H9 (cell line): ENCODE data around the gene LINGO1. TPM values are rescaled to one million over a fixed set of nuclear protein-coding genes. Genes with fewer than 3 reads are reported as not detected.
A peak's percentile ranks its signal among the peaks of the same experiment; 100 is the strongest.

Experiments
- DNase-seq: peaks from one replicate; pipeline ENCODE4 v3.0.0-alpha.2; 2017
- H2AFZ ChIP-seq: one replicate; pipeline ENCODE4 v1.6.1; 2013; ENCODE audit warnings: mild to moderate bottlenecking, low read length, control low read depth, moderate library complexity
- H2AK5ac ChIP-seq: 2 replicates; pipeline ENCODE4 v1.6.1; 2013; ENCODE audit warnings: low read length, control low read depth, mixed read lengths; ENCODE audit not compliant: insufficient read length
- H2BK120ac ChIP-seq: one replicate; pipeline ENCODE4 v1.6.1; 2013; ENCODE audit warnings: low read depth, mild to moderate bottlenecking, low read length, control low read depth, inconsistent platforms; ENCODE audit not compliant: poor library complexity, severe bottlenecking
- H2BK12ac ChIP-seq: 2 replicates; pipeline ENCODE4 v1.6.1; 2013; ENCODE audit warnings: low read length, control low read depth, mixed read lengths, low read depth; ENCODE audit not compliant: insufficient read length
- H2BK15ac ChIP-seq: 2 replicates; pipeline ENCODE4 v1.6.1; 2013; ENCODE audit warnings: low read depth, low read length, control low read depth
- H2BK20ac ChIP-seq: one replicate; pipeline ENCODE4 v1.6.1; 2013; ENCODE audit warnings: low read depth, mild to moderate bottlenecking, low read length, control low read depth, inconsistent platforms; ENCODE audit not compliant: poor library complexity, severe bottlenecking
- H2BK5ac ChIP-seq: 2 replicates; pipeline ENCODE4 v1.6.1; 2013; ENCODE audit warnings: low read length, control low read depth, mixed read lengths; ENCODE audit not compliant: insufficient read length
- H3K14ac ChIP-seq: 2 replicates; pipeline ENCODE4 v1.6.1; 2013; ENCODE audit warnings: low read length, control low read depth; ENCODE audit not compliant: insufficient read depth
- H3K18ac ChIP-seq: 2 replicates; pipeline ENCODE4 v1.6.1; 2013; ENCODE audit warnings: low read depth, mild to moderate bottlenecking, mixed read lengths, low read length, control low read depth; ENCODE audit not compliant: insufficient read length
- H3K23ac ChIP-seq: 2 replicates; pipeline ENCODE4 v1.6.1; 2013; ENCODE audit warnings: low read length, control low read depth, mixed read lengths, low read depth; ENCODE audit not compliant: insufficient read length
- H3K23me2 ChIP-seq: 2 replicates; pipeline ENCODE4 v1.6.1; 2013; ENCODE audit warnings: low read depth, mild to moderate bottlenecking, mixed read lengths, low read length, control low read depth; ENCODE audit not compliant: insufficient read length, poor library complexity, severe bottlenecking
- H3K27ac ChIP-seq: 2 replicates; pipeline ENCODE4 v1.5.1; 2013; ENCODE audit warnings: low read length, control low read depth, mixed read lengths, low read depth; ENCODE audit not compliant: insufficient read length
- H3K27me3 ChIP-seq: 2 replicates; pipeline ENCODE4 v1.6.1; 2013; ENCODE audit warnings: low read length, control low read depth, inconsistent platforms; ENCODE audit not compliant: insufficient read depth
- H3K4ac ChIP-seq: 2 replicates; pipeline ENCODE4 v1.6.1; 2013; ENCODE audit warnings: low read depth, mild to moderate bottlenecking, control low read depth, inconsistent platforms, low read length, moderate library complexity
- H3K4me1 ChIP-seq: 2 replicates; pipeline ENCODE4 v1.6.1; 2013; ENCODE audit warnings: low read length, control low read depth, inconsistent platforms; ENCODE audit not compliant: insufficient read depth
- H3K4me2 ChIP-seq: 2 replicates; pipeline ENCODE4 v1.6.1; 2013; ENCODE audit warnings: low read length, control low read depth, mixed read lengths; ENCODE audit not compliant: insufficient read length, insufficient read depth
- H3K56ac ChIP-seq: 2 replicates; pipeline ENCODE4 v1.6.1; 2013; ENCODE audit warnings: low read depth, mild to moderate bottlenecking, mixed read lengths, low read length, control low read depth; ENCODE audit not compliant: insufficient read length
- H3K79me1 ChIP-seq: 2 replicates; pipeline ENCODE4 v1.6.1; 2013; ENCODE audit warnings: low read depth, mild to moderate bottlenecking, moderate library complexity, low read length, control low read depth, inconsistent platforms; ENCODE audit not compliant: insufficient read depth, poor library complexity, severe bottlenecking
- H3K79me2 ChIP-seq: 2 replicates; pipeline ENCODE4 v1.6.1; 2013; ENCODE audit warnings: low read length, control low read depth, inconsistent platforms; ENCODE audit not compliant: insufficient read depth
- H3K9ac ChIP-seq: 2 replicates; pipeline ENCODE4 v1.6.1; 2013; ENCODE audit warnings: low read length, control low read depth, mixed read lengths; ENCODE audit not compliant: insufficient read length; ENCODE audit errors: extremely low read depth
- H3K9me3 ChIP-seq: one replicate; pipeline ENCODE4 v1.6.1; 2013; ENCODE audit warnings: low read depth, low read length, inconsistent platforms; ENCODE audit not compliant: control insufficient read depth
- H3T11ph ChIP-seq: one replicate; pipeline ENCODE4 v1.6.1; 2013; ENCODE audit warnings: mild to moderate bottlenecking, low read length, control low read depth, inconsistent platforms
- H4K20me1 ChIP-seq: one replicate; pipeline ENCODE4 v1.6.1; 2013; ENCODE audit not compliant: control insufficient read depth, insufficient read length, insufficient read depth
- H4K5ac ChIP-seq: 2 replicates; pipeline ENCODE4 v1.6.1; 2013; ENCODE audit warnings: low read depth, mild to moderate bottlenecking, mixed read lengths, low read length, control low read depth; ENCODE audit not compliant: insufficient read length
- H4K8ac ChIP-seq: replicated peaks from 2 replicates; pipeline ENCODE4 v1.6.1; 2013; ENCODE audit warnings: low read length, control low read depth, mixed read lengths, low read depth; ENCODE audit not compliant: insufficient read length
- H4K91ac ChIP-seq: 2 replicates; pipeline ENCODE4 v1.6.1; 2013; ENCODE audit warnings: low read depth, mild to moderate bottlenecking, moderate library complexity, mixed read lengths, low read length, control low read depth; ENCODE audit not compliant: insufficient read length
- H3K27ac Mint-ChIP-seq, 3 experiments: 2 replicates in 2 of 3; 3 replicates in 1 of 3; pipeline ENCODE4 v1.8.0; 2020 to 2021; ENCODE audit warnings: mixed read lengths in 3 of 3, mild to moderate bottlenecking in 1 of 3, moderate library complexity in 1 of 3
- H3K27me3 Mint-ChIP-seq: 2 replicates; pipeline ENCODE4 v1.8.0; 2021; ENCODE audit warnings: low read depth, mild to moderate bottlenecking, moderate library complexity, mixed read lengths
- H3K36me3 Mint-ChIP-seq, 3 experiments: 2 replicates in 2 of 3; 3 replicates in 1 of 3; pipeline ENCODE4 v1.8.0; 2020 to 2021; ENCODE audit warnings: low read depth in 3 of 3, mixed read lengths in 3 of 3; ENCODE audit not compliant: insufficient read depth in 1 of 3
- H3K4me1 Mint-ChIP-seq, 2 experiments: 2 replicates each; pipeline ENCODE4 v1.8.0; 2020; ENCODE audit warnings: mixed read lengths in 2 of 2
- H3K4me3 Mint-ChIP-seq, 2 experiments: 2 replicates in 1 of 2; 3 replicates in 1 of 2; pipeline ENCODE4 v1.8.0; 2020 to 2021; ENCODE audit warnings: mild to moderate bottlenecking in 2 of 2, mixed read lengths in 2 of 2, moderate library complexity in 1 of 2
- H3K9me3 Mint-ChIP-seq, 2 experiments: 2 replicates in 1 of 2; 3 replicates in 1 of 2; pipeline ENCODE4 v1.8.0; 2020; ENCODE audit warnings: mild to moderate bottlenecking in 2 of 2, mixed read lengths in 2 of 2, moderate library complexity in 1 of 2
- WGBS: extraction: QIAGEN DNeasy Blood & Tissue Kit; methylation state at CpG from one replicate; pipeline ENCODE4 v1.1.7; 2013; ENCODE audit warnings: missing lambda C conversion rate, low lambda C conversion rate, mixed read lengths; ENCODE audit not compliant: insufficient read length; ENCODE audit errors: extremely low coverage; 5-methylcytosine and 5-hydroxymethylcytosine counted together
- total RNA-seq: library from RNA; stranded (reverse); gene quantifications from 2 replicates; pipeline ENCODE4 v1.2.1, GENCODE V29; 2021
- TF ChIP-seq, protein P1 (sequence below): fragments of 200-600 bp; sonication (generic); conservative IDR thresholded peaks from 3 replicates; pipeline ENCODE4 v1.8.0; 2021; ENCODE audit warnings: antibody characterized with exemption, mild to moderate bottlenecking

Gene LINGO1
- total RNA-seq, 1 experiment from 2014 or later: 41.6 TPM

DNA sequence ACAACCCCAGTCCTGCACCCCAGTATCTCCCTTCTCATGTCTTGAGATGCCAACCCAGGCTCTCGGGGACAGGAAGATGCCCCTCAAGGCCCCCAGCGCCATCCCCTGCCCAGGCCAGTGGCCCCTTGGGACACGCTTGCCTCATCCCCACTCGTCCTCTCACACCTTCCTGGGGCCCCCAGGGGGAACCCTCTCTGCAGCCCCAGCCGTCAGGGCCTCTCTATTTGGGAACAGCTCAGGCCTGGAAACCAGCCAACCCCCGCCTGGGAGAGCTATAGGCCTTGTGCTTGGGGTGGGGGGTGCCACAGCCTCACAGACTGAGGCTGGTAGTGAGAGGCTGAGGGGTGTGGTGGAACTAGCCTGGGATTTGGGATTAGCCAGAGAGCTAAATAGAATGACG is 7.8 kb downstream of the LINGO1 start:
- peaks cover 2% of the 10 kb centered on the region for H4K20me1 ChIP-seq
- no peak overlapping the region for H2BK12ac ChIP-seq
- no peak overlapping the region for H2BK120ac ChIP-seq
- H2BK20ac ChIP-seq: no peak overlapping the region
- peaks cover 11% of the 10 kb centered on the region for H3K4me1 ChIP-seq
- no peak overlapping the region for H3K4me2 ChIP-seq
- no peak overlapping the region for H3K14ac ChIP-seq
- H3K18ac ChIP-seq: no peak overlapping the region
- no peak overlapping the region for H3K23ac ChIP-seq
- Mint-ChIP-seq H3K36me3 (peaks cover 0 to 10% (median 3%) of the 10 kb centered on the region in 3 experiments; a peak in 4 of 7 replicates), H3K27ac (peak overlapping the region in 2 of 3 experiments; percentile 65; a peak in 3 of 7 replicates), H3K9me3 (no peaks in the 10 kb centered on the region; a peak in 1 of 5 replicates), H3K4me3 (no peak overlapping the region), H3K4me1 (peaks cover 69 to 86% of the 10 kb centered on the region in 2 experiments), H3K27me3 (peaks cover 7% of the 10 kb centered on the region)
- peaks cover 4% of the 10 kb centered on the region; the same call in 1 of the 2 replicates for H3K79me2 ChIP-seq
- no peaks in the 10 kb centered on the region for H3K79me1 ChIP-seq
- no peaks in the 10 kb centered on the region for H3K23me2 ChIP-seq
- TF ChIP-seq, protein P1, sequence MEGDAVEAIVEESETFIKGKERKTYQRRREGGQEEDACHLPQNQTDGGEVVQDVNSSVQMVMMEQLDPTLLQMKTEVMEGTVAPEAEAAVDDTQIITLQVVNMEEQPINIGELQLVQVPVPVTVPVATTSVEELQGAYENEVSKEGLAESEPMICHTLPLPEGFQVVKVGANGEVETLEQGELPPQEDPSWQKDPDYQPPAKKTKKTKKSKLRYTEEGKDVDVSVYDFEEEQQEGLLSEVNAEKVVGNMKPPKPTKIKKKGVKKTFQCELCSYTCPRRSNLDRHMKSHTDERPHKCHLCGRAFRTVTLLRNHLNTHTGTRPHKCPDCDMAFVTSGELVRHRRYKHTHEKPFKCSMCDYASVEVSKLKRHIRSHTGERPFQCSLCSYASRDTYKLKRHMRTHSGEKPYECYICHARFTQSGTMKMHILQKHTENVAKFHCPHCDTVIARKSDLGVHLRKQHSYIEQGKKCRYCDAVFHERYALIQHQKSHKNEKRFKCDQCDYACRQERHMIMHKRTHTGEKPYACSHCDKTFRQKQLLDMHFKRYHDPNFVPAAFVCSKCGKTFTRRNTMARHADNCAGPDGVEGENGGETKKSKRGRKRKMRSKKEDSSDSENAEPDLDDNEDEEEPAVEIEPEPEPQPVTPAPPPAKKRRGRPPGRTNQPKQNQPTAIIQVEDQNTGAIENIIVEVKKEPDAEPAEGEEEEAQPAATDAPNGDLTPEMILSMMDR: no peak
- H3K9me3 ChIP-seq: no peaks in the 10 kb centered on the region
- H4K91ac ChIP-seq: no peak overlapping the region
- no peaks in the 10 kb centered on the region for H3K27me3 ChIP-seq
- no peak overlapping the region for H3K4ac ChIP-seq
- no peak overlapping the region for H3K9ac ChIP-seq
- no peak overlapping the region for H3T11ph ChIP-seq
- no peak overlapping the region for H2BK5ac ChIP-seq
- H4K5ac ChIP-seq: no peak overlapping the region
- DNase-seq: no peak
- H3K27ac ChIP-seq: no peak overlapping the region
- no peak overlapping the region for H3K56ac ChIP-seq
- H2AK5ac ChIP-seq: no peak overlapping the region
- WGBS: no CpG with 5 or more reads among the region's 7 CpGs
- no peak overlapping the region for H2BK15ac ChIP-seq
- H4K8ac ChIP-seq: no peak overlapping the region
- H2AFZ ChIP-seq: no peak overlapping the region
